ENCODE measurements around the gene KLHL20. TPM values are rescaled to one million over a fixed set of nuclear protein-coding genes. Genes with fewer than 3 reads are reported as not detected.
"Not testable (repeated sequence)": the region's sequence is repeated elsewhere in the genome, so short reads cannot be mapped to it uniquely, and the experiment has no call there.

Gene KLHL20
- total and polyA plus RNA-seq, 2 of the 13 experiments (the other 11 are each of a cell fraction or from before 2014, with no cell fraction given) = 7.4 to 14.3 TPM

DNA sequence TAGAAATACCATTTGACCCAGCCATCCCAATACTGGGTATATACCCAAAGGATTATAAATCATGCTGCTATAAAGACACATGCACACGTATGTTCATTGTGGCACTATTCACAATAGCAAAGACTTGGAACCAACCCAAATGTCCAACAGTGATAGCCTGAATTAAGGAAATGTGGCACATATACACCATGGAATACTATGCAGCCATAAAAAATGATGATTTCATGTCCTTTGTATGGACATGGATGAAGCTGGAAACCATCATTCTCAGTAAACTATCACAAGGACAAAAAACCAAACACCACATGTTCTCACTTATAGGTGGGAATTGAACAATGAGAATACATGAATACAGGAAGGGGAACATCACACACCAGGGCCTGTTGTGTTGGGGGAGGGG is 16.6 kb downstream of the KLHL20 start:
- POLR2A ChIA-PET; CTCF ChIA-PET (ENCODE audit: low intra/inter-chr PET ratio, low total read pairs); ATAC-seq; H4K20me1 ChIP-seq (ENCODE audit: insufficient read depth, low read length); in situ Hi-C loops (cut with HindIII; ENCODE audit: extremely low pct_ligation_motif_present, low pct_unique_long_range_greater_than_20kb); BruUV-seq (replicated peaks); H2AFZ ChIP-seq (ENCODE audit: low read length); intact Hi-C loops (cut with micrococcal nuclease; ENCODE audit: unreplicated experiment); H3K27ac ChIP-seq (ENCODE audit: extremely low read length, insufficient read depth, low read length); H3K4me2 ChIP-seq (ENCODE audit: low read depth, low read length); H3K4me3 ChIP-seq (replicated peaks in 1 of 3; ENCODE audit: insufficient read depth in 1 of 3, low read depth in 2 of 3, low read length in 3 of 3); H3K9ac ChIP-seq (ENCODE audit: insufficient read depth, low read depth, low read length); FAIRE-seq; H3K27me3 ChIP-seq (ENCODE audit: control insufficient read depth in 1 of 2, insufficient read depth in 2 of 2, low read length in 2 of 2); DNase-seq (ENCODE audit: low spot score); H3K79me2 ChIP-seq (ENCODE audit: insufficient read depth, low read length); H3K9me3 ChIP-seq (ENCODE audit: low read length); H3K4me1 ChIP-seq (ENCODE audit: insufficient read depth, low read length): not testable (repeated sequence)
- WGBS (ENCODE audit: low lambda C conversion rate) = no CpG with 5 or more reads among the region's 1 CpG
- H3K36me3 ChIP-seq (replicated peaks in 1 of 2; ENCODE audit: control insufficient read depth in 1 of 2, insufficient read depth in 2 of 2, low read length in 2 of 2) = peaks cover 5 to 14% of the 10 kb centered on the region in 2 experiments

DNA sequence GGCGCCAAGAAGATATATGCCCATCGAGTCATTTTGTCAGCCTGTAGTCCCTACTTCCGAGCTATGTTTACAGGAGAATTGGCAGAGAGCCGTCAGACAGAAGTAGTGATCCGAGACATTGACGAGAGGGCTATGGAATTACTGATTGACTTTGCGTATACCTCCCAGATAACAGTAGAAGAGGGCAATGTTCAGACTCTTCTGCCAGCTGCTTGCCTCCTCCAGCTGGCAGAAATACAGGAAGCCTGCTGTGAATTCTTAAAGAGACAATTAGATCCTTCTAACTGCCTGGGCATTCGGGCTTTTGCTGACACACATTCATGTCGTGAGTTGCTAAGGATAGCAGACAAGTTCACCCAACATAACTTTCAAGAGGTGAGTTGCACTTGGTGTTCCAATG is 19.1 kb downstream of the KLHL20 start:
- ChIA-PET POLR2A (no interaction called here), CTCF (ENCODE audit: low intra/inter-chr PET ratio, low total read pairs) (no interaction called here)
- BruUV-seq (replicated peaks) = no TSS peak
- Histone ChIP-seq H3K9ac (ENCODE audit: insufficient read depth, low read depth, low read length) (no peak overlapping the region), H3K4me3 (replicated peaks in 1 of 3; ENCODE audit: insufficient read depth in 1 of 3, low read depth in 2 of 3, low read length in 3 of 3) (no peak overlapping the region), H3K27me3 (ENCODE audit: control insufficient read depth in 1 of 2, insufficient read depth in 2 of 2, low read length in 2 of 2) (no peaks in the 10 kb centered on the region), H3K4me2 (ENCODE audit: low read depth, low read length) (no peak overlapping the region), H3K27ac (ENCODE audit: extremely low read length, insufficient read depth, low read length) (no peak overlapping the region), H3K4me1 (ENCODE audit: insufficient read depth, low read length) (peaks cover 11% of the 10 kb centered on the region; the same call in 1 of the 2 replicates), H3K36me3 (replicated peaks in 1 of 2; ENCODE audit: control insufficient read depth in 1 of 2, insufficient read depth in 2 of 2, low read length in 2 of 2) (peaks cover 5 to 14% of the 10 kb centered on the region in 2 experiments), H3K9me3 (ENCODE audit: low read length) (no peaks in the 10 kb centered on the region), H3K79me2 (ENCODE audit: insufficient read depth, low read length) (no peaks in the 10 kb centered on the region), H2AFZ (ENCODE audit: low read length) (no peak overlapping the region), H4K20me1 (ENCODE audit: insufficient read depth, low read length) (no peaks in the 10 kb centered on the region)
- over 99% methylated on average over 9 of the region's 9 CpGs for WGBS (ENCODE audit: low lambda C conversion rate)
- in situ Hi-C loops (cut with HindIII; ENCODE audit: extremely low pct_ligation_motif_present, low pct_unique_long_range_greater_than_20kb) = no loop called here
- no peak for DNase-seq (ENCODE audit: low spot score)
- intact Hi-C loops (cut with micrococcal nuclease; ENCODE audit: unreplicated experiment) = no loop called here
- ATAC-seq = no peak
- no peak for FAIRE-seq
- TF ChIP-seq ZBTB1 (CRISPR knock-in tag; IDR thresholded peaks at IDR 0.05; ENCODE audit: borderline replicate concordance) (no peak), REL (CRISPR knock-in tag; conservative IDR thresholded peaks at IDR 0.05) (no peak)

- intact Hi-C loops (cut with micrococcal nuclease; ENCODE audit: unreplicated experiment); H3K9me3 ChIP-seq (ENCODE audit: low read length); H3K27me3 ChIP-seq (ENCODE audit: control insufficient read depth in 1 of 2, insufficient read depth in 2 of 2, low read length in 2 of 2); FAIRE-seq; H3K27ac ChIP-seq (ENCODE audit: extremely low read length, insufficient read depth, low read length); H2AFZ ChIP-seq (ENCODE audit: low read length); DNase-seq (ENCODE audit: low spot score); BruUV-seq (replicated peaks); CTCF ChIA-PET (ENCODE audit: low intra/inter-chr PET ratio, low total read pairs); in situ Hi-C loops (cut with HindIII; ENCODE audit: extremely low pct_ligation_motif_present, low pct_unique_long_range_greater_than_20kb); H3K4me3 ChIP-seq (replicated peaks in 1 of 3; ENCODE audit: insufficient read depth in 1 of 3, low read depth in 2 of 3, low read length in 3 of 3); H4K20me1 ChIP-seq (ENCODE audit: insufficient read depth, low read length); ATAC-seq; H3K4me2 ChIP-seq (ENCODE audit: low read depth, low read length); H3K79me2 ChIP-seq (ENCODE audit: insufficient read depth, low read length); H3K9ac ChIP-seq (ENCODE audit: insufficient read depth, low read depth, low read length); POLR2A ChIA-PET: not testable (repeated sequence)
- H3K36me3 ChIP-seq (replicated peaks in 1 of 2; ENCODE audit: control insufficient read depth in 1 of 2, insufficient read depth in 2 of 2, low read length in 2 of 2) = peaks cover 5 to 14% of the 10 kb centered on the region in 2 experiments
- WGBS (ENCODE audit: low lambda C conversion rate) = 95% methylated on average over 2 of the region's 2 CpGs
- H3K4me1 ChIP-seq (ENCODE audit: insufficient read depth, low read length) = peaks cover 11% of the 10 kb centered on the region; the same call in 1 of the 2 replicates
Observed at GRCh38 chr1:173736104-173736503, 21.3 kb downstream of the KLHL20 start.

Measured in HepG2 (cell line).